HepG2 (cell line): ENCODE data around the gene RAPSN. TPM values are rescaled to one million over a fixed set of nuclear protein-coding genes. Genes with fewer than 3 reads are reported as not detected.

Experiments used
- ATAC-seq: fragments of 200-7000 bp; cut with Tn5 transposase; 3 replicates; pipeline ENCODE4 v1.9.1; 2020; ENCODE audit warnings: mild to moderate bottlenecking, moderate library complexity
- BruUV-seq: library from RNA; stranded (reverse); fragments of 400-500 nt; replicated peaks from 2 replicates; lab custom pipeline; 2021; lab: Mats Ljungman, UMichigan
- CTCF ChIA-PET: fragments of 300-600 bp; formaldehyde crosslinking; extraction: SDS; loops from one replicate; lab custom pipeline; 2021; ENCODE audit warnings: low total read pairs, inconsistent platforms, low intra/inter-chr PET ratio; lab: Yijun Ruan, JAX
- POLR2A ChIA-PET: fragments of 350-600 bp; sonication (Branson Sonifier 250); formaldehyde crosslinking; loops from one replicate; lab custom pipeline; 2020; ENCODE audit warnings: antibody characterized with exemption, inconsistent platforms; lab: Yijun Ruan, JAX
- DNase-seq: peaks from one replicate; pipeline ENCODE4 v3.0.0-alpha.2; 2015; ENCODE audit warnings: low spot score
- FAIRE-seq: peaks from 3 replicates; lab custom pipeline; 2011; peaks lifted over from hg19 to GRCh38; lab: Jason Lieb, UNC
- H2AFZ ChIP-seq: one replicate; pipeline ENCODE4 v1.6.1; 2011; ENCODE audit warnings: low read length, inconsistent platforms
- H3K27ac ChIP-seq: fragments of 300-600 bp; 3 replicates; pipeline ENCODE4 v1.8.0; 2011; ENCODE audit warnings: mixed run types, mild to moderate bottlenecking, mixed read lengths, low read length, inconsistent platforms; ENCODE audit not compliant: insufficient read depth; ENCODE audit errors: extremely low read length
- H3K27me3 ChIP-seq, 2 experiments: fragments of 200-600 bp in 1 of 2; 2 replicates in 1 of 2; 3 replicates in 1 of 2; pipeline versions ENCODE4 v1.6.0 to v1.8.0; 2011; ENCODE audit warnings: low read length in 2 of 2, mild to moderate bottlenecking in 2 of 2, moderate library complexity in 2 of 2, inconsistent platforms in 1 of 2; ENCODE audit not compliant: insufficient read depth in 2 of 2, control insufficient read depth in 1 of 2
- H3K36me3 ChIP-seq, 2 experiments: fragments of 200-600 bp in 1 of 2; replicated peaks in 1 of 2; 2 replicates in 1 of 2; 3 replicates in 1 of 2; pipeline versions ENCODE4 v1.5.1 to v1.8.0; 2011; ENCODE audit warnings: low read length in 2 of 2, inconsistent platforms in 1 of 2; ENCODE audit not compliant: insufficient read depth in 2 of 2, control insufficient read depth in 1 of 2
- H3K4me1 ChIP-seq: 2 replicates; pipeline ENCODE4 v1.5.1; 2012; ENCODE audit warnings: low read length, inconsistent platforms; ENCODE audit not compliant: insufficient read depth
- H3K4me2 ChIP-seq: 2 replicates; pipeline ENCODE4 v1.6.0; 2011; ENCODE audit warnings: low read depth, low read length, inconsistent platforms
- H3K4me3 ChIP-seq, 3 experiments: fragments of 200-600 bp in 1 of 3; sonication (generic), shearing (Covaris generic) in 1 of 3; replicated peaks in 1 of 3; 2 replicates each; pipeline ENCODE4 v1.5.1; 2011 to 2016; ENCODE audit warnings: low read length in 3 of 3, inconsistent platforms in 2 of 3, low read depth in 2 of 3, mild to moderate bottlenecking in 2 of 3, control low read depth in 1 of 3, mixed read lengths in 1 of 3; ENCODE audit not compliant: insufficient read depth in 1 of 3
- H3K79me2 ChIP-seq: one replicate; pipeline ENCODE4 v1.6.1; 2011; ENCODE audit warnings: low read length, inconsistent platforms; ENCODE audit not compliant: insufficient read depth
- H3K9ac ChIP-seq: 2 replicates; pipeline ENCODE4 v1.6.0; 2011; ENCODE audit warnings: mild to moderate bottlenecking, low read depth, low read length, inconsistent platforms; ENCODE audit not compliant: insufficient read depth
- H3K9me3 ChIP-seq: 2 replicates; pipeline ENCODE4 v1.5.1; 2012; ENCODE audit warnings: mild to moderate bottlenecking, low read length
- H4K20me1 ChIP-seq: 2 replicates; pipeline ENCODE4 v1.6.0; 2011; ENCODE audit warnings: inconsistent platforms, mild to moderate bottlenecking, low read length, moderate library complexity; ENCODE audit not compliant: insufficient read depth
- KDM4B ChIP-seq: sonication (generic); formaldehyde crosslinking; IDR thresholded peaks from 2 replicates; pipeline ENCODE4 v1.4.0; 2020; ENCODE audit warnings: missing genetic modification reagents
- POLR2G ChIP-seq: fragments of 200-400 bp; formaldehyde crosslinking; IDR thresholded peaks from 2 replicates; pipeline ENCODE4 v1.6.1; 2018; ENCODE audit warnings: mild to moderate bottlenecking, low read depth, low read length, moderate library complexity
- PRPF4 ChIP-seq: fragments of 200-400 bp; formaldehyde crosslinking; IDR thresholded peaks from 2 replicates; pipeline ENCODE4 v1.6.1; 2016; ENCODE audit warnings: low read length, low read depth; ENCODE audit not compliant: poor library complexity, severe bottlenecking
- REPIN1 ChIP-seq: sonication (generic); formaldehyde crosslinking; IDR thresholded peaks from 2 replicates; pipeline ENCODE4 v1.8.0; 2022; ENCODE audit warnings: missing genetic modification reagents, low read depth, mild to moderate bottlenecking, borderline replicate concordance
- RXRB ChIP-seq: IDR thresholded peaks from 2 replicates; pipeline ENCODE4 v1.6.1; 2016; ENCODE audit warnings: borderline replicate concordance, missing genetic modification reagents, missing compliant biosample characterization
- SNAPC2 ChIP-seq: sonication (generic); formaldehyde crosslinking; IDR thresholded peaks from 2 replicates; pipeline ENCODE4 v1.8.1; 2022; ENCODE audit warnings: mild to moderate bottlenecking, missing genetic modification reagents
- TRIM24 ChIP-seq: sonication (generic); formaldehyde crosslinking; IDR thresholded peaks from 2 replicates; pipeline ENCODE4 v1.8.0; 2022; ENCODE audit warnings: mild to moderate bottlenecking, missing genetic modification reagents
- ZBTB21 ChIP-seq: sonication (generic); formaldehyde crosslinking; IDR thresholded peaks from 2 replicates; pipeline ENCODE4 v1.4.0; 2020; ENCODE audit warnings: missing genetic modification reagents
- ZBTB39 ChIP-seq: sonication (generic); formaldehyde crosslinking; IDR thresholded peaks from 2 replicates; pipeline ENCODE4 v1.5.0; 2020; ENCODE audit warnings: missing genetic modification reagents
- ZNF207 ChIP-seq: fragments of 450-650 bp; IDR thresholded peaks from 2 replicates; pipeline ENCODE4 v1.6.1; 2016; ENCODE audit warnings: antibody characterized with exemption, borderline replicate concordance
- ZNF292 ChIP-seq: sonication (generic); formaldehyde crosslinking; IDR thresholded peaks from 2 replicates; pipeline ENCODE4 v1.8.1; 2022; ENCODE audit warnings: mild to moderate bottlenecking, low read depth, missing genetic modification reagents, borderline replicate concordance
- ZNF30 ChIP-seq: sonication (generic); formaldehyde crosslinking; IDR thresholded peaks from 2 replicates; pipeline ENCODE4 v1.5.0; 2020; ENCODE audit warnings: mild to moderate bottlenecking, missing genetic modification reagents
- ZNF317 ChIP-seq: sonication (generic); formaldehyde crosslinking; IDR thresholded peaks from 2 replicates; pipeline ENCODE4 v1.5.0; 2020; ENCODE audit warnings: mild to moderate bottlenecking, missing genetic modification reagents
- ZNF329 ChIP-seq: sonication (generic); formaldehyde crosslinking; IDR thresholded peaks from 2 replicates; pipeline ENCODE4 v1.9.0; 2021; ENCODE audit warnings: low read depth, mild to moderate bottlenecking, missing genetic modification reagents
- ZNF484 ChIP-seq: sonication (generic); formaldehyde crosslinking; IDR thresholded peaks from 2 replicates; pipeline ENCODE4 v1.5.1; 2020; ENCODE audit warnings: mild to moderate bottlenecking, low read depth, missing genetic modification reagents, borderline replicate concordance
- ZNF784 ChIP-seq: sonication (generic); formaldehyde crosslinking; IDR thresholded peaks from 2 replicates; pipeline ENCODE4 v1.5.1; 2020; ENCODE audit warnings: missing genetic modification reagents, mild to moderate bottlenecking, borderline replicate concordance
- WGBS: methylation state at CpG from one replicate; pipeline ENCODE4 v1.1.6; 2017; ENCODE audit warnings: low lambda C conversion rate; 5-methylcytosine and 5-hydroxymethylcytosine counted together
- in situ Hi-C: cut with HindIII; loops from 2 replicates; pipeline ENCODE4 v1.10.0; 2017; ENCODE audit warnings: low pct_unique_long_range_greater_than_20kb; ENCODE audit not compliant: extremely low pct_ligation_motif_present
- intact Hi-C: fragments of 100-400 bp; cut with micrococcal nuclease; formaldehyde crosslinking; loops from one replicate; pipeline ENCODE4 v1.10.0; 2022; ENCODE audit not compliant: unreplicated experiment
- polyA plus RNA-seq, 8 experiments: library from polyadenylated mRNA; depleted of rRNA in 3 of 8; stranded (reverse) in 7 of 8; unstranded in 1 of 8; fragments of >200 nt; fragmentation: Illumina TruSeq in 4 of 8; extraction: Trizol in 4 of 8; gene quantifications; 2 replicates each; pipeline versions ENCODE4 v1.2.1 to v1.2.3, GENCODE V29; 2011 to 2016; ENCODE audit warnings: low read depth in 4 of 8, missing spikeins in 1 of 8, mixed read lengths in 1 of 8; ENCODE audit not compliant: insufficient read depth in 1 of 8
- total RNA-seq, 5 experiments: library from RNA; depleted of rRNA; stranded (reverse); fragments of >200 nt; fragmentation: Illumina TruSeq; extraction: Trizol; gene quantifications; 2 replicates each; pipeline ENCODE4 v1.2.3, GENCODE V29; 2016; ENCODE audit warnings: low read depth in 1 of 5
- TF ChIP-seq, protein P1 (sequence below): sonication (generic); formaldehyde crosslinking; conservative IDR thresholded peaks from 2 replicates; pipeline ENCODE4 v1.4.0; 2020; ENCODE audit warnings: missing genetic modification reagents
- TF ChIP-seq, protein P2 (sequence below): IDR thresholded peaks from 2 replicates; pipeline ENCODE4 v1.6.1; 2016; ENCODE audit warnings: missing genetic modification reagents, missing compliant biosample characterization

Gene RAPSN
- total and polyA plus RNA-seq, 2 of the 13 experiments (the other 11 are each of a cell fraction or from before 2014, with no cell fraction given) = 0.15 to 1.2 TPM

GRCh38 chr11:47407746-47408590, 41.0 kb downstream of the RAPSN start, which contains the start of gene SLC39A13:
TSS of gene SLC39A13 (plus strand) at chr11:47408590. CDS start at chr11:47410095, 1,505 bp downstream.
- FAIRE-seq (peak; percentile 28), DNase-seq (peak; percentile 86), ATAC-seq (peak; percentile 92)
- H4K20me1 ChIP-seq = no peaks in the 10 kb centered on the region
- no peaks in the 10 kb centered on the region for H3K9me3 ChIP-seq
- POLR2A ChIA-PET = interaction anchor here (0.6 to 4.9 kb wide), 9 partner anchors 8 to 47 kb away, joined by 3 to 33 read pairs (median 5); partner anchors contain the start of gene PSMC3
- H3K9ac ChIP-seq = peak within 1 kb of the TSS; percentile 80
- WGBS = 7% methylated on average over 6 of the region's 70 CpGs
- H3K27me3 ChIP-seq = no peaks in the 10 kb centered on the region; a peak in 1 of 5 replicates
- peak within 1 kb of the TSS; percentile 94 for H3K4me2 ChIP-seq
- H3K4me1 ChIP-seq = peaks cover 51% of the 10 kb centered on the region
- peaks cover 0 to 2% of the 10 kb centered on the region in 2 experiments; a peak in 2 of 5 replicates for H3K36me3 ChIP-seq
- H3K4me3 ChIP-seq = peak within 1 kb of the TSS; percentile 68 to 91 (median 79)
- intact Hi-C loops = loop anchor here (1.0 to 2.0 kb wide), 2 partner anchors 19 to 34 kb away; partner anchors contain the start of gene PSMC3
- in situ Hi-C loops = loop anchor here (5.0 kb wide), 1 partner anchor 36 kb away; no protein-coding TSS in a partner anchor
- BruUV-seq = no TSS peak
- peaks cover 9% of the 10 kb centered on the region for H3K79me2 ChIP-seq
- CTCF ChIA-PET = interaction anchor here (2.5 kb wide), 1 partner anchor 34 kb away, joined by 35 read pairs; no protein-coding TSS in a partner anchor
- H2AFZ ChIP-seq = peak within 1 kb of the TSS; percentile 46
- H3K27ac ChIP-seq = peak within 1 kb of the TSS; percentile 83
- no peak for TF ChIP-seq TRIM24 (CRISPR knock-in tag)
- TF ChIP-seq, protein P1, sequence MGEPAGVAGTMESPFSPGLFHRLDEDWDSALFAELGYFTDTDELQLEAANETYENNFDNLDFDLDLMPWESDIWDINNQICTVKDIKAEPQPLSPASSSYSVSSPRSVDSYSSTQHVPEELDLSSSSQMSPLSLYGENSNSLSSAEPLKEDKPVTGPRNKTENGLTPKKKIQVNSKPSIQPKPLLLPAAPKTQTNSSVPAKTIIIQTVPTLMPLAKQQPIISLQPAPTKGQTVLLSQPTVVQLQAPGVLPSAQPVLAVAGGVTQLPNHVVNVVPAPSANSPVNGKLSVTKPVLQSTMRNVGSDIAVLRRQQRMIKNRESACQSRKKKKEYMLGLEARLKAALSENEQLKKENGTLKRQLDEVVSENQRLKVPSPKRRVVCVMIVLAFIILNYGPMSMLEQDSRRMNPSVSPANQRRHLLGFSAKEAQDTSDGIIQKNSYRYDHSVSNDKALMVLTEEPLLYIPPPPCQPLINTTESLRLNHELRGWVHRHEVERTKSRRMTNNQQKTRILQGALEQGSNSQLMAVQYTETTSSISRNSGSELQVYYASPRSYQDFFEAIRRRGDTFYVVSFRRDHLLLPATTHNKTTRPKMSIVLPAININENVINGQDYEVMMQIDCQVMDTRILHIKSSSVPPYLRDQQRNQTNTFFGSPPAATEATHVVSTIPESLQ = peak; percentile 75; the same call in 1 of the 2 replicates
- peak; percentile 57 for TF ChIP-seq RXRB (CRISPR knock-in tag)
- no peak for TF ChIP-seq ZNF207
- TF ChIP-seq SNAPC2 = no peak
- TF ChIP-seq ZNF30 (CRISPR knock-in tag) = no peak
- TF ChIP-seq, protein P2, sequence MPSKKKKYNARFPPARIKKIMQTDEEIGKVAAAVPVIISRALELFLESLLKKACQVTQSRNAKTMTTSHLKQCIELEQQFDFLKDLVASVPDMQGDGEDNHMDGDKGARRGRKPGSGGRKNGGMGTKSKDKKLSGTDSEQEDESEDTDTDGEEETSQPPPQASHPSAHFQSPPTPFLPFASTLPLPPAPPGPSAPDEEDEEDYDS = no peak
- TF ChIP-seq REPIN1 (CRISPR knock-in tag) = peak; percentile 83; the same call in 1 of the 2 replicates
- no peak for TF ChIP-seq ZBTB21 (CRISPR knock-in tag)
- TF ChIP-seq KDM4B (CRISPR knock-in tag) = no peak
- TF ChIP-seq ZBTB39 (CRISPR knock-in tag) = peak; percentile 18; the same call in 1 of the 2 replicates
- no peak for TF ChIP-seq ZNF317
- TF ChIP-seq POLR2G = peak; percentile 85
- TF ChIP-seq ZNF329 (CRISPR knock-in tag) = peak; percentile 46; the same call in 1 of the 2 replicates
- no peak for TF ChIP-seq ZNF484 (CRISPR knock-in tag)
- peak; percentile 99 for TF ChIP-seq ZNF784
- TF ChIP-seq PRPF4 = no peak
- TF ChIP-seq ZNF292 (CRISPR knock-in tag) = no peak
